ENCODE results near the gene ADAMTS7.
"Not testable (repeated sequence)": the region's sequence is repeated elsewhere in the genome, so short reads cannot be mapped to it uniquely, and the experiment has no call there.

DNA sequence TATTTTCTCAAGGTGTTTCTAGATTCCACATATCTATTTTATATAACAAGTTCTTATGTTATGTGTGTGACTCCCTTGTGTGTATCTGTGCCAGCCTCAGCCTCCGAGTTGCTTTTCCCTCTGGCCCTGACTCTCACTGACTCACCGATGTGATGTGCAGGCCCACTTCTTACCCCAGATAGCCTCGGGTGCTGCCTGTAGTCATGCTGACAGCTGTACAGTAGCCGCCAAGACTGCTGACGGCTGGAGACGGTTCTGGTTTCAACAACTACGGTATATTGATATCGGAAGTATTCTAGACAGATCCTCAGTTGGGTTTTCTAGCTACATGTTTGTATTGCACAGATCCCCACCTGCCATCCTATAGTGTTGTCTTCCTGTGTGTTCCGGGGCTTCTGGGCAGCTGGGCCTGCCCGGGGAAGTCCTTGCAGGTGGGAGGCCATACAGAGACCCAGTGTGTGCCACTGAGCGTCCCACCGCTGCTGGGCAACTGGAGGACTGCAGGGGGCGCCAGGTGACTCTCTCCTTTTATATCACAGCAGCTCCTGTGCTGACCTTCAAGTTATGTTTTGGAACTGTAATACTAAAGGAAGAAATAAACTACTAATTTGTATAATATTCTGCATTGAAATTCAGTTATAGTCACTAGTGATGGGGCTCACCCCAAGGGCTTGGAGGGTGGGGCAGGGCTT, 55.2 kb downstream of the ADAMTS7 start:
- TF ChIP-seq, protein P1, sequence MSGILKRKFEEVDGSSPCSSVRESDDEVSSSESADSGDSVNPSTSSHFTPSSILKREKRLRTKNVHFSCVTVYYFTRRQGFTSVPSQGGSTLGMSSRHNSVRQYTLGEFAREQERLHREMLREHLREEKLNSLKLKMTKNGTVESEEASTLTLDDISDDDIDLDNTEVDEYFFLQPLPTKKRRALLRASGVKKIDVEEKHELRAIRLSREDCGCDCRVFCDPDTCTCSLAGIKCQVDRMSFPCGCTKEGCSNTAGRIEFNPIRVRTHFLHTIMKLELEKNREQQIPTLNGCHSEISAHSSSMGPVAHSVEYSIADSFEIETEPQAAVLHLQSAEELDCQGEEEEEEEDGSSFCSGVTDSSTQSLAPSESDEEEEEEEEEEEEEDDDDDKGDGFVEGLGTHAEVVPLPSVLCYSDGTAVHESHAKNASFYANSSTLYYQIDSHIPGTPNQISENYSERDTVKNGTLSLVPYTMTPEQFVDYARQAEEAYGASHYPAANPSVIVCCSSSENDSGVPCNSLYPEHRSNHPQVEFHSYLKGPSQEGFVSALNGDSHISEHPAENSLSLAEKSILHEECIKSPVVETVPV (CRISPR knock-in tag; IDR thresholded peaks at IDR 0.05) = not testable (repeated sequence)
- not testable (repeated sequence) for TF ChIP-seq TCF4 (CRISPR knock-in tag; IDR thresholded peaks at IDR 0.05; ENCODE audit: borderline replicate concordance); ZNF565 (CRISPR knock-in tag; conservative IDR thresholded peaks at IDR 0.05; ENCODE audit: low read depth); BACH2 (CRISPR knock-in tag; IDR thresholded peaks at IDR 0.05; ENCODE audit: borderline replicate concordance); RARB (CRISPR knock-in tag; IDR thresholded peaks at IDR 0.05); ZC3H10 (CRISPR knock-in tag; IDR thresholded peaks at IDR 0.05); ARNTL (CRISPR knock-in tag; IDR thresholded peaks at IDR 0.05; ENCODE audit: borderline replicate concordance, low read depth); ZNF8 (CRISPR knock-in tag; IDR thresholded peaks at IDR 0.05); TOX (CRISPR knock-in tag; IDR thresholded peaks at IDR 0.05; ENCODE audit: borderline replicate concordance)
- TF ChIP-seq, protein P2, sequence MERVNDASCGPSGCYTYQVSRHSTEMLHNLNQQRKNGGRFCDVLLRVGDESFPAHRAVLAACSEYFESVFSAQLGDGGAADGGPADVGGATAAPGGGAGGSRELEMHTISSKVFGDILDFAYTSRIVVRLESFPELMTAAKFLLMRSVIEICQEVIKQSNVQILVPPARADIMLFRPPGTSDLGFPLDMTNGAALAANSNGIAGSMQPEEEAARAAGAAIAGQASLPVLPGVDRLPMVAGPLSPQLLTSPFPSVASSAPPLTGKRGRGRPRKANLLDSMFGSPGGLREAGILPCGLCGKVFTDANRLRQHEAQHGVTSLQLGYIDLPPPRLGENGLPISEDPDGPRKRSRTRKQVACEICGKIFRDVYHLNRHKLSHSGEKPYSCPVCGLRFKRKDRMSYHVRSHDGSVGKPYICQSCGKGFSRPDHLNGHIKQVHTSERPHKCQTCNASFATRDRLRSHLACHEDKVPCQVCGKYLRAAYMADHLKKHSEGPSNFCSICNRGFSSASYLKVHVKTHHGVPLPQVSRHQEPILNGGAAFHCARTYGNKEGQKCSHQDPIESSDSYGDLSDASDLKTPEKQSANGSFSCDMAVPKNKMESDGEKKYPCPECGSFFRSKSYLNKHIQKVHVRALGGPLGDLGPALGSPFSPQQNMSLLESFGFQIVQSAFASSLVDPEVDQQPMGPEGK (CRISPR knock-in tag; IDR thresholded peaks at IDR 0.05; ENCODE audit: borderline replicate concordance) = not testable (repeated sequence)
- TF ChIP-seq, protein P3, sequence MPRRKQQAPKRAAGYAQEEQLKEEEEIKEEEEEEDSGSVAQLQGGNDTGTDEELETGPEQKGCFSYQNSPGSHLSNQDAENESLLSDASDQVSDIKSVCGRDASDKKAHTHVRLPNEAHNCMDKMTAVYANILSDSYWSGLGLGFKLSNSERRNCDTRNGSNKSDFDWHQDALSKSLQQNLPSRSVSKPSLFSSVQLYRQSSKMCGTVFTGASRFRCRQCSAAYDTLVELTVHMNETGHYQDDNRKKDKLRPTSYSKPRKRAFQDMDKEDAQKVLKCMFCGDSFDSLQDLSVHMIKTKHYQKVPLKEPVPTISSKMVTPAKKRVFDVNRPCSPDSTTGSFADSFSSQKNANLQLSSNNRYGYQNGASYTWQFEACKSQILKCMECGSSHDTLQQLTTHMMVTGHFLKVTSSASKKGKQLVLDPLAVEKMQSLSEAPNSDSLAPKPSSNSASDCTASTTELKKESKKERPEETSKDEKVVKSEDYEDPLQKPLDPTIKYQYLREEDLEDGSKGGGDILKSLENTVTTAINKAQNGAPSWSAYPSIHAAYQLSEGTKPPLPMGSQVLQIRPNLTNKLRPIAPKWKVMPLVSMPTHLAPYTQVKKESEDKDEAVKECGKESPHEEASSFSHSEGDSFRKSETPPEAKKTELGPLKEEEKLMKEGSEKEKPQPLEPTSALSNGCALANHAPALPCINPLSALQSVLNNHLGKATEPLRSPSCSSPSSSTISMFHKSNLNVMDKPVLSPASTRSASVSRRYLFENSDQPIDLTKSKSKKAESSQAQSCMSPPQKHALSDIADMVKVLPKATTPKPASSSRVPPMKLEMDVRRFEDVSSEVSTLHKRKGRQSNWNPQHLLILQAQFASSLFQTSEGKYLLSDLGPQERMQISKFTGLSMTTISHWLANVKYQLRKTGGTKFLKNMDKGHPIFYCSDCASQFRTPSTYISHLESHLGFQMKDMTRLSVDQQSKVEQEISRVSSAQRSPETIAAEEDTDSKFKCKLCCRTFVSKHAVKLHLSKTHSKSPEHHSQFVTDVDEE (CRISPR knock-in tag; IDR thresholded peaks at IDR 0.05) = not testable (repeated sequence)
- TF ChIP-seq, protein P4, sequence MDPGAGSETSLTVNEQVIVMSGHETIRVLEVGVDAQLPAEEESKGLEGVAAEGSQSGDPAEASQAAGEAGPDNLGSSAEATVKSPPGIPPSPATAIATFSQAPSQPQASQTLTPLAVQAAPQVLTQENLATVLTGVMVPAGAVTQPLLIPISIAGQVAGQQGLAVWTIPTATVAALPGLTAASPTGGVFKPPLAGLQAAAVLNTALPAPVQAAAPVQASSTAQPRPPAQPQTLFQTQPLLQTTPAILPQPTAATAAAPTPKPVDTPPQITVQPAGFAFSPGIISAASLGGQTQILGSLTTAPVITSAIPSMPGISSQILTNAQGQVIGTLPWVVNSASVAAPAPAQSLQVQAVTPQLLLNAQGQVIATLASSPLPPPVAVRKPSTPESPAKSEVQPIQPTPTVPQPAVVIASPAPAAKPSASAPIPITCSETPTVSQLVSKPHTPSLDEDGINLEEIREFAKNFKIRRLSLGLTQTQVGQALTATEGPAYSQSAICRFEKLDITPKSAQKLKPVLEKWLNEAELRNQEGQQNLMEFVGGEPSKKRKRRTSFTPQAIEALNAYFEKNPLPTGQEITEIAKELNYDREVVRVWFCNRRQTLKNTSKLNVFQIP (CRISPR knock-in tag; IDR thresholded peaks at IDR 0.05; ENCODE audit: borderline replicate concordance, low read depth) = not testable (repeated sequence)
- TF ChIP-seq, protein P5, sequence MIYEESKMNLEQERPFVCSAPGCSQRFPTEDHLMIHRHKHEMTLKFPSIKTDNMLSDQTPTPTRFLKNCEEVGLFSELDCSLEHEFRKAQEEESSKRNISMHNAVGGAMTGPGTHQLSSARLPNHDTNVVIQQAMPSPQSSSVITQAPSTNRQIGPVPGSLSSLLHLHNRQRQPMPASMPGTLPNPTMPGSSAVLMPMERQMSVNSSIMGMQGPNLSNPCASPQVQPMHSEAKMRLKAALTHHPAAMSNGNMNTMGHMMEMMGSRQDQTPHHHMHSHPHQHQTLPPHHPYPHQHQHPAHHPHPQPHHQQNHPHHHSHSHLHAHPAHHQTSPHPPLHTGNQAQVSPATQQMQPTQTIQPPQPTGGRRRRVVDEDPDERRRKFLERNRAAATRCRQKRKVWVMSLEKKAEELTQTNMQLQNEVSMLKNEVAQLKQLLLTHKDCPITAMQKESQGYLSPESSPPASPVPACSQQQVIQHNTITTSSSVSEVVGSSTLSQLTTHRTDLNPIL (CRISPR knock-in tag; IDR thresholded peaks at IDR 0.05; ENCODE audit: low read depth) = not testable (repeated sequence)

Data from SK-N-SH treated with all-trans-retinoic acid at 6 μM for 48 hours (cell line).